OCI-LY7 (cell line): ENCODE results near the gene SRP9.

Experiments used
- CTCF ChIP-seq: fragments of 200-600 bp; sonication (generic); conservative IDR thresholded peaks from 2 replicates; pipeline ENCODE4 v1.5.1; 2014; ENCODE audit warnings: mild to moderate bottlenecking, antibody characterized with exemption, low read length, moderate library complexity, mixed read lengths
- EZH2phosphoT487 ChIP-seq: fragments of 200-600 bp; sonication (generic); IDR thresholded peaks from 2 replicates; pipeline ENCODE4 v1.6.1; 2018; ENCODE audit warnings: low read depth, borderline replicate concordance, mild to moderate bottlenecking, mixed run types, antibody characterized with exemption, low read length, moderate library complexity, mixed read lengths

GRCh38 chr1:225780630-225781029, 3.0 kb downstream of the SRP9 start:
- TF ChIP-seq CTCF: no peak
- no peak for TF ChIP-seq EZH2phosphoT487
